HCT116 (cell line): ENCODE data around the gene TIMD4. TPM values are rescaled to one million over a fixed set of nuclear protein-coding genes. Genes with fewer than 3 reads are reported as not detected.

ENCODE experiments used
- ATAC-seq: fragments of 200-7000 bp; cut with Tn5 transposase; 2 replicates; pipeline ENCODE4 v1.9.1; 2020; ENCODE audit warnings: mild to moderate bottlenecking, moderate library complexity
- BruUV-seq: library from RNA; stranded (reverse); fragments of 400-500 nt; replicated peaks from 2 replicates; lab custom pipeline; 2021; lab: Mats Ljungman, UMichigan
- CTCF ChIA-PET: fragments of 300-600 bp; sonication (Branson Sonifier 250); formaldehyde crosslinking; loops from one replicate; lab custom pipeline; 2021; ENCODE audit warnings: antibody characterized with exemption; lab: Charles Lee
- POLR2A ChIA-PET: fragments of 300-600, 350-600 bp; sonication (Branson Sonifier 250); formaldehyde crosslinking; loops from one replicate; lab custom pipeline; 2021; ENCODE audit warnings: antibody characterized with exemption; lab: Charles Lee
- RAD21 ChIA-PET, 2 experiments: fragments of 300-600 bp; sonication (Branson Sonifier 250); formaldehyde crosslinking; loops; one replicate each; lab custom pipeline; 2023; ENCODE audit warnings: low total read pairs in 2 of 2; ENCODE audit not compliant: uncharacterized antibody in 2 of 2, unreplicated experiment in 2 of 2, low non-redundant PET in 1 of 2; lab: Charles Lee
- DNase-seq: peaks from one replicate; pipeline ENCODE4 v3.0.0-alpha.2; 2010; ENCODE audit warnings: low read depth, low spot score
- H2AFZ ChIP-seq: fragments of 200-600 bp; shearing (Covaris generic), sonication (generic); 2 replicates; pipeline ENCODE4 v1.6.1; 2017; ENCODE audit warnings: low read depth, mixed run types, mixed read lengths, antibody characterized with exemption, low read length; ENCODE audit not compliant: poor library complexity, severe bottlenecking
- H3K27ac ChIP-seq: 2 replicates; pipeline ENCODE4 v1.5.1; 2012; ENCODE audit warnings: low read depth, low read length
- H3K27me3 ChIP-seq: fragments of 200-600 bp; sonication (generic); 2 replicates; pipeline ENCODE4 v1.6.1; 2016; ENCODE audit warnings: mixed run types, low read length, mixed read lengths; ENCODE audit not compliant: insufficient read depth
- H3K36me3 ChIP-seq, 2 experiments: fragments of 200-500 bp in 1 of 2; fragments of 200-600 bp in 1 of 2; sonication (Bioruptor generic) in 1 of 2; sonication (generic) in 1 of 2; 2 replicates each; pipeline versions ENCODE4 v1.5.1 to v1.6.1; 2014 to 2016; ENCODE audit warnings: low read length in 2 of 2, inconsistent platforms in 1 of 2, mixed read lengths in 1 of 2, mixed run types in 1 of 2; ENCODE audit not compliant: insufficient read depth in 2 of 2, control insufficient read depth in 1 of 2
- H3K4me1 ChIP-seq, 2 experiments: fragments of 200-600 bp in 1 of 2; sonication (generic) in 1 of 2; 2 replicates each; pipeline versions ENCODE4 v1.5.1 to v1.6.1; 2012 to 2017; ENCODE audit warnings: low read length in 2 of 2, inconsistent platforms in 1 of 2, mild to moderate bottlenecking in 1 of 2, mixed read lengths in 1 of 2, mixed run types in 1 of 2, moderate library complexity in 1 of 2; ENCODE audit not compliant: insufficient read depth in 2 of 2, control insufficient read depth in 1 of 2
- H3K4me2 ChIP-seq: fragments of 200-600 bp; sonication (generic); 2 replicates; pipeline ENCODE4 v1.6.1; 2017; ENCODE audit warnings: mixed run types, low read length, mixed read lengths
- H3K4me3 ChIP-seq, 2 experiments: fragments of 200-600 bp in 1 of 2; sonication (generic) in 1 of 2; replicated peaks in 1 of 2; 2 replicates each; pipeline ENCODE4 v1.5.1; 2011 to 2016; ENCODE audit warnings: low read length in 2 of 2, control low read depth in 1 of 2, low read depth in 1 of 2, mild to moderate bottlenecking in 1 of 2, mixed read lengths in 1 of 2, mixed run types in 1 of 2
- H3K79me2 ChIP-seq: fragments of 200-600 bp; sonication (generic); 2 replicates; pipeline ENCODE4 v1.6.1; 2017; ENCODE audit warnings: mild to moderate bottlenecking, mixed run types, low read length, moderate library complexity, mixed read lengths; ENCODE audit not compliant: insufficient read depth
- H3K9ac ChIP-seq: fragments of 200-600 bp; sonication (generic); 2 replicates; pipeline ENCODE4 v1.6.1; 2016; ENCODE audit warnings: low read length, mixed read lengths
- H3K9me2 ChIP-seq: fragments of 200-600 bp; sonication (generic), shearing (Covaris generic); 2 replicates; pipeline ENCODE4 v1.6.1; 2017; ENCODE audit warnings: mixed run types, mild to moderate bottlenecking, moderate library complexity; ENCODE audit not compliant: insufficient read depth
- H3K9me3 ChIP-seq, 2 experiments: fragments of 200-500 bp in 1 of 2; fragments of 200-600 bp in 1 of 2; sonication (Bioruptor generic) in 1 of 2; sonication (generic) in 1 of 2; 2 replicates each; pipeline ENCODE4 v1.6.1; 2014 to 2017; ENCODE audit warnings: low read length in 2 of 2, mixed read lengths in 2 of 2, inconsistent platforms in 1 of 2, low read depth in 1 of 2, mild to moderate bottlenecking in 1 of 2, mixed run types in 1 of 2, moderate library complexity in 1 of 2; ENCODE audit not compliant: control insufficient read depth in 1 of 2, insufficient read depth in 1 of 2
- H4K20me1 ChIP-seq: fragments of 200-600 bp; sonication (generic), shearing (Covaris generic); 2 replicates; pipeline ENCODE4 v1.6.1; 2017; ENCODE audit warnings: mixed run types, mild to moderate bottlenecking, moderate library complexity; ENCODE audit not compliant: insufficient read depth
- ATF3 ChIP-seq: IDR thresholded peaks from 2 replicates; pipeline ENCODE4 v1.6.1; 2012
- CBX3 ChIP-seq: IDR thresholded peaks from 2 replicates; pipeline ENCODE4 v1.6.1; 2012; ENCODE audit warnings: low read depth
- CEBPB ChIP-seq: IDR thresholded peaks from 2 replicates; pipeline ENCODE4 v1.6.1; 2012; ENCODE audit warnings: low read depth
- EGR1 ChIP-seq: IDR thresholded peaks from 2 replicates; pipeline ENCODE4 v1.6.1; 2012; ENCODE audit warnings: low read depth
- ELF1 ChIP-seq: IDR thresholded peaks from 2 replicates; pipeline ENCODE4 v1.6.1; 2012; ENCODE audit warnings: low read depth, borderline replicate concordance
- EZH2 ChIP-seq: fragments of 200-600 bp; sonication (generic); IDR thresholded peaks from 2 replicates; pipeline ENCODE4 v1.6.1; 2017; ENCODE audit warnings: antibody characterized with exemption, mixed run types
- EZH2phosphoT487 ChIP-seq: fragments of 200-600 bp; IDR thresholded peaks from 2 replicates; pipeline ENCODE4 v1.6.1; 2018; ENCODE audit warnings: antibody characterized with exemption, borderline replicate concordance
- JUND ChIP-seq: IDR thresholded peaks from 2 replicates; pipeline ENCODE4 v1.6.1; 2012
- MAX ChIP-seq: IDR thresholded peaks from 2 replicates; pipeline ENCODE4 v1.6.1; 2012
- POLR2A ChIP-seq: IDR thresholded peaks from 2 replicates; pipeline ENCODE4 v1.7.0; 2011; ENCODE audit warnings: borderline replicate concordance; ENCODE audit not compliant: insufficient read depth, insufficient read length; ENCODE audit errors: extremely low read depth
- POLR2AphosphoS5 ChIP-seq: IDR thresholded peaks from 2 replicates; pipeline ENCODE4 v1.6.1; 2011; ENCODE audit warnings: mild to moderate bottlenecking, low read depth, low read length, moderate library complexity
- RAD21 ChIP-seq: IDR thresholded peaks from 2 replicates; pipeline ENCODE4 v1.6.1; 2012; ENCODE audit warnings: low read depth, mild to moderate bottlenecking
- REST ChIP-seq: IDR thresholded peaks from 2 replicates; pipeline ENCODE4 v1.6.1; 2012; ENCODE audit warnings: low read depth
- SP1 ChIP-seq: IDR thresholded peaks from 2 replicates; pipeline ENCODE4 v1.6.1; 2012; ENCODE audit warnings: low read depth
- SRF ChIP-seq: IDR thresholded peaks from 2 replicates; pipeline ENCODE4 v1.6.1; 2012; ENCODE audit warnings: low read depth
- YY1 ChIP-seq: IDR thresholded peaks from 2 replicates; pipeline ENCODE4 v1.6.1; 2011; ENCODE audit warnings: low read length, low read depth, moderate library complexity, mild to moderate bottlenecking; ENCODE audit not compliant: insufficient replicate concordance; ENCODE audit errors: extremely low read depth
- ZBTB33 ChIP-seq: IDR thresholded peaks from 2 replicates; pipeline ENCODE4 v1.6.1; 2011; ENCODE audit warnings: mild to moderate bottlenecking, low read length, moderate library complexity; ENCODE audit not compliant: insufficient replicate concordance; ENCODE audit errors: extremely low read depth
- ZFX ChIP-seq: fragments of 450-650 bp; IDR thresholded peaks from 2 replicates; pipeline ENCODE4 v1.6.1; 2017
- ZNF274 ChIP-seq: fragments of 200-500 bp; sonication (Bioruptor generic); IDR thresholded peaks from 2 replicates; pipeline ENCODE4 v1.6.1; 2014; ENCODE audit warnings: mild to moderate bottlenecking, low read depth, low read length, inconsistent platforms
- intact Hi-C: fragments of 100-400 bp; cut with micrococcal nuclease; formaldehyde crosslinking; loops from 2 replicates; pipeline ENCODE4 v1.10.0; 2022
- total RNA-seq: library from RNA; stranded (reverse); gene quantifications from one replicate; pipeline ENCODE4 v1.2.1, GENCODE V29; 2021; ENCODE audit not compliant: unreplicated experiment

The TIMD4 gene
- total RNA-seq, 1 experiment from 2014 or later, result not detected

- Histone ChIP-seq H4K20me1 (no peaks in the 10 kb centered on the region), H3K27me3 (peaks cover 8% of the 10 kb centered on the region), H2AFZ (no peak overlapping the region), H3K4me2 (no peak overlapping the region), H3K4me1 (no peaks in the 10 kb centered on the region), H3K79me2 (no peaks in the 10 kb centered on the region), H3K36me3 (no peaks in the 10 kb centered on the region)
- RAD21 ChIA-PET, result no interaction called here
- intact Hi-C loops, result no loop called here
- no TSS peak for BruUV-seq
- POLR2A ChIA-PET, result no interaction called here
- TF ChIP-seq RAD21, result no peak
- no peak for TF ChIP-seq SRF
- no peak for TF ChIP-seq ATF3
- TF ChIP-seq MAX, result no peak
- no peak for TF ChIP-seq ZBTB33
- no peak for TF ChIP-seq REST
- no peak for TF ChIP-seq POLR2A
- no peak for TF ChIP-seq ZFX
- TF ChIP-seq EZH2, result no peak
- TF ChIP-seq POLR2AphosphoS5, result no peak
- TF ChIP-seq JUND, result no peak
- no peak for TF ChIP-seq CBX3
- no peak for TF ChIP-seq ZNF274
- TF ChIP-seq ELF1, result no peak
- TF ChIP-seq SP1, result no peak
- no peak for TF ChIP-seq EZH2phosphoT487
- no peak for TF ChIP-seq EGR1
- no peak for TF ChIP-seq CEBPB
- TF ChIP-seq YY1, result no peak
- TF ChIP-seq, all 23 proteins: peak for 0
- DNase-seq, result no peak
- H3K4me3 ChIP-seq, result no peak overlapping the region
- no peak overlapping the region for H3K9ac ChIP-seq
- no peak overlapping the region for H3K27ac ChIP-seq
- ATAC-seq, result no peak
- H3K9me3 ChIP-seq, result 0 out of 4 replicates have a peak, but pooled peaks cover 0 to 4% of the 10 kb centered on the region in 2 experiments
- CTCF ChIA-PET, result no interaction called here
- H3K9me2 ChIP-seq, result no peaks in the 10 kb centered on the region
Observed at GRCh38 chr5:157004893-157005551, 42.0 kb upstream of the TIMD4 start.
